ENCODE data around the gene EHMT2.
A peak's percentile ranks its signal among the peaks of the same experiment; 100 is the strongest.
"Not testable (repeated sequence)": the region's sequence is repeated elsewhere in the genome, so short reads cannot be mapped to it uniquely, and the experiment has no call there.

The EHMT2 gene

GRCh38 chr6:31897612-31898382 is at the start of gene EHMT2:
EHMT2 (minus strand) TSS chr6:31897698; CDS start chr6:31897677, 21 bp downstream.
- peak; percentile 82 for DNase-seq (ENCODE audit: low spot score)

GRCh38 chr6:31947070-31947675 is 49.7 kb upstream of the EHMT2 start:
- DNase-seq (ENCODE audit: low spot score) = no peak

GRCh38 chr6:31946370-31946885 is 48.9 kb upstream of the EHMT2 start:
- DNase-seq (ENCODE audit: low spot score) = no peak

- DNase-seq (ENCODE audit: low spot score) = no peak
Observed at GRCh38 chr6:31945507-31946369, 48.2 kb upstream of the EHMT2 start, which contains the start of gene CFB. CFB (plus strand) TSS chr6:31946095; CDS start chr6:31946222, 127 bp downstream.

DNA sequence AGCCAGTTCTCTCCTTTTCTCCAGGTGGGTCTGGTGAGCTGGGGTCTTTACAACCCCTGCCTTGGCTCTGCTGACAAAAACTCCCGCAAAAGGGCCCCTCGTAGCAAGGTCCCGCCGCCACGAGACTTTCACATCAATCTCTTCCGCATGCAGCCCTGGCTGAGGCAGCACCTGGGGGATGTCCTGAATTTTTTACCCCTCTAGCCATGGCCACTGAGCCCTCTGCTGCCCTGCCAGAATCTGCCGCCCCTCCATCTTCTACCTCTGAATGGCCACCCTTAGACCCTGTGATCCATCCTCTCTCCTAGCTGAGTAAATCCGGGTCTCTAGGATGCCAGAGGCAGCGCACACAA is 47.6 kb upstream of the EHMT2 start:
- no peak for DNase-seq (ENCODE audit: low spot score)

DNA sequence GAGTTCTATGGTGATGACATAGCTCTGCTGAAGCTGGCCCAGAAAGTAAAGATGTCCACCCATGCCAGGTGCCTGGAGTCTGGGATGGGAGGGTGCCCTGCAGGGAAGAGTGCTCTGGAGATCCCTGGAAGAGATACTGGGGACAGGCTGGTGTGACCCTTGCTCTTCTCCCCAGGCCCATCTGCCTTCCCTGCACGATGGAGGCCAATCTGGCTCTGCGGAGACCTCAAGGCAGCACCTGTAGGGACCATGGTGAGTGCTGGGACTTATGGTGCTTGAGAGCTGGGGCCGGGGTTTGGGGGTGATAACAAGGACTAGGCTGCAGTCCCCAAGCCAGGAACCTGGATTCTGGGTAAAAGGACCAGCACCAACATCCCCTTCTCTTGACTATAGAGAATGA is 46.2 kb upstream of the EHMT2 start:
- DNase-seq (ENCODE audit: low spot score) = no peak

DNA sequence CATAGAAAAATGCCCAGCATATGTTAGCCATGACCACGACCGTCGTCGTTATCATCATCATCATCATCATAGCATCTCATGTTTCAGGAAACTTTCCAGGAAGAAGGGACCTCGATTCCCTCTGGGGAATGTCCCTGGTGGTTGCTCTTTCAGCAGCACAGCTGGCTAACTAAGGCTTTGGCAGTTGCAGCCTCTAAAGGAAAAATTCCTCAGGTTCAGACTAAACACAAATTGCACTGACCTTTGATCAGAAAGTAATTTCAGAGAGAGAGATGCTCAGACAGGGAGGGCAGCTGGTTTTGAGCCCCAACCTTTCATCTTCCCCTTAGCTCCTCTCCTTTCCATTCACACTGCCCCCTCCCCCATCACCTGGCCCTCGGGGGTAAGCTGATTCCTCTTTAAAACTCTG is 42.8 kb upstream of the EHMT2 start:
- DNase-seq (ENCODE audit: low spot score) = no peak

GRCh38 chr6:31935823-31936222 is 38.3 kb upstream of the EHMT2 start:
- DNase-seq (ENCODE audit: low spot score) = no peak

DNA sequence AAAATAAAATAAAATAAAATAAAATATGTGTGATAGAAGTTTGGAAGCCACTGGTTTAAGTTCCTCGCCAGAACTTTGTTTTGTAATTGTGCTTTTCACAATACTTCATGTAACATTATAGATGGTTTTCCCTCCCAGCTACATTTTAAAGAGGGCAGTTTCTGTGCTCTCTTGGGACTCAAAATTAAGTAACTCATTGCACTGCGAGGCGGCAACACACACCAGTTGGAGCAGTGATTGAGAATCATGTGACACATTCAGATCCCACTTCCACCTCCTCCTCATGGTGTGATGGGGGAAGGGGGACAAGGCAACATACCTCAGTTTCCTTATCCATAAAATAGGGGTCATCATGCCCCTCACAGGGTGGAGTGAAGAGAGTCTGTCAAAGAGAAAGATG is 37.5 kb upstream of the EHMT2 start:
- DNase-seq (ENCODE audit: low spot score) = no peak

GRCh38 chr6:31933537-31933936 is 36.0 kb upstream of the EHMT2 start:
- DNase-seq (ENCODE audit: low spot score) = no peak

DNA sequence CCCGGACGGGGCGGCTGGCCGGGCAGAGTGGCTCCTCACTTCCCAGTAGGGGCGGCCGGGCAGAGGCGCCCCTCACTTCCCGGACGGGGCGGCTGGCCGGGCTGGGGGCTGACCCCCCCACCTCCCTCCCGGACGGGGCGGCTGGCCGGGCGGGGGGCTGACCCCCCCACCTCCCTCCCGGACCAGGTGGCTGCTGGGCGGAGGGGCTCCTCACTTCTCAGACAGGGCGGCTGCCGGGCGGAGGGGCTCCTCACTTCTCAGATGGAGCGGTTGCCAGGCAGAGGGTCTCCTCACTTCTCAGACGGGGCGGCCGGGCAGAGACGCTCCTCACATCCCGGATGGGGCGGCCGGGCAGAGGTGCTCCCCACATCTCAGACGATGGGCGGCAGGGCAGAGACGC is 34.6 kb upstream of the EHMT2 start:
- DNase-seq (ENCODE audit: low spot score) = not testable (repeated sequence)

GRCh38 chr6:31930962-31931361 is 33.5 kb upstream of the EHMT2 start:
- no peak for DNase-seq (ENCODE audit: low spot score)

DNA sequence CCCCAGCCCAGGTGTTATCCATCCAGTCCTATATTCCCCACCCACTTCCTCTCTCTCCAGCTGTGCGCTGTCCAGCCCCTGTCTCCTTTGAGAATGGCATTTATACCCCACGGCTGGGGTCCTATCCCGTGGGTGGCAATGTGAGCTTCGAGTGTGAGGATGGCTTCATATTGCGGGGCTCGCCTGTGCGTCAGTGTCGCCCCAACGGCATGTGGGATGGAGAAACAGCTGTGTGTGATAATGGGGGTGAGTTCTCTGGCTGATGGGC is 31.1 kb upstream of the EHMT2 start:
- no peak for DNase-seq (ENCODE audit: low spot score)

- DNase-seq (ENCODE audit: low spot score) = no peak
Observed at GRCh38 chr6:31927863-31928671, 30.6 kb upstream of the EHMT2 start.

GRCh38 chr6:31927242-31927862 is 29.9 kb upstream of the EHMT2 start, which contains the start of gene C2:
C2 (plus strand) TSS chr6:31927717; CDS start chr6:31927753, 36 bp downstream.
- no peak for DNase-seq (ENCODE audit: low spot score)

- no peak for DNase-seq (ENCODE audit: low spot score)
Observed at GRCh38 chr6:31922942-31923341, 25.4 kb upstream of the EHMT2 start.

DNA sequence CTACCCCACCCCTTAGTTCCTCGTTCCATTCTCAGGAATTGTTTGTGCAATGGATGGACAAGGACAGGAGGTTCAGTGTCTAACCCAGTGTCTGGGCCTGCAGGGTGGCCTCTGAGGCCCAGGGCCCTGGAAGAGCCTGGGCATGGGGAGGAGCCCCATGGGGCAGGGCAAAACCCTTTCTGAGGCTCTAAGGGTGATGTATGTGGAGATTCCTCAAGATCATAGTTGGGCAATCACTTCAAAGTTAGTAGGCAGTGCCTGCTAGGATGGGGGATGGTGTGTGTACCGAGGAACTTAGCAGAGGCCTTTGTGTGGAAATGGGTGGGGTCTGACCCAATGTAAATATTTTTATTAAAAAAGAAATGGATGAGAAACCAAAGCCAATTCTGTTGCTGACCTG is 23.3 kb upstream of the EHMT2 start:
- DNase-seq (ENCODE audit: low spot score) = no peak

DNA sequence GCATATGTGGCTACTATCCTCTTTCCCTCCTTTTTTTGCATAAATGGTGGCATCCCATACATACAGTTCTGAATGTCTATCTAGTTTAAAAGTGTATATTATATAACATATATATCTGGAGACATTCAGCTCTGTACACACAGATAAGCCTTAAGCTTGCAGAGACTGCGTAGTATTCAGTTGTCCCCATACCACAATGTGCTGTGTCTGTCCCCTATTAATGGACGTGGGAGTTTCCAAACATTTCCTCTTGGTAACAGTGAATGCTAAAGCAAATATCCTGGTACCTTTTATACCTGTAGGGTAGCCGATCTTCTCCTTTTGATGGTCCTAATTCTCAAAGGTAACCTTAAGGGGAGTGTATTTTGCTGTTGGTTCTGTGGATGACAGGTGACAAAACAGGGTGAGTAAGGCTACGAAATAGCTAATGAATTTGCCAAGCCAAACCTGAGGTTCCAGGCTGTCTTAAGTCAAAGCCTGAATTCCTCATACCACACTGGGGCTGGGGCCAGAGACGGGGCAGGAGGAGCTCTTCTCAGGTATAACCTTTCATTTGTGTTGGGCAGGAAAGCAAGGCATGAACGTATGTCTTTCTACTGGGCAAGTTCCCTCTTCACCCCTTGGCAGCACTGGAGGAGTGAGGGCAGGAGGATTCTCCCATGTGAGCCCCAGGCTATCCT is 22.3 kb upstream of the EHMT2 start:
- no peak for DNase-seq (ENCODE audit: low spot score)

- no peak for DNase-seq (ENCODE audit: low spot score)
Observed at GRCh38 chr6:31918069-31918720, 20.7 kb upstream of the EHMT2 start.

- no peak for DNase-seq (ENCODE audit: low spot score)
Observed at GRCh38 chr6:31915756-31916155, 18.3 kb upstream of the EHMT2 start.
